K562 (cell line): ENCODE data around the gene AGRP. TPM values are rescaled to one million over a fixed set of nuclear protein-coding genes. Genes with fewer than 3 reads are reported as not detected.

Experiments used
- ATAC-seq: fragments of 200-7000 bp; cut with Tn5 transposase; 3 replicates; pipeline ENCODE4 v1.9.1; 2020; ENCODE audit warnings: moderate library complexity
- BruUV-seq: library from RNA; stranded (reverse); fragments of 400-500 nt; replicated peaks from 2 replicates; lab custom pipeline; 2021; lab: Mats Ljungman, UMichigan
- CTCF ChIA-PET: fragments of 300-600 bp; formaldehyde crosslinking; extraction: SDS; loops from one replicate; lab custom pipeline; 2021; ENCODE audit warnings: low intra/inter-chr PET ratio; lab: Yijun Ruan, JAX
- POLR2A ChIA-PET: fragments of 300-600, 350-650 bp; sonication (Branson Sonifier 250); formaldehyde crosslinking; extraction: SDS; loops from one replicate; lab custom pipeline; 2021; ENCODE audit warnings: antibody characterized with exemption, inconsistent platforms; lab: Yijun Ruan, JAX
- DNase-seq, 4 experiments: peaks; one replicate each; pipeline versions ENCODE4 v3.0.0 to v3.0.0-alpha.2; 2011 to 2018; ENCODE audit warnings: low spot score in 3 of 4, mixed read lengths in 3 of 4; ENCODE audit errors: extremely low read depth in 1 of 4
- FAIRE-seq: peaks from 2 replicates; lab custom pipeline; 2011; peaks lifted over from hg19 to GRCh38; lab: Jason Lieb, UNC
- H2AFZ ChIP-seq: 2 replicates; pipeline ENCODE4 v1.6.0; 2011; ENCODE audit warnings: low read depth, low read length, control low read depth, inconsistent platforms
- H3K27ac ChIP-seq: fragments of 200-600 bp; 3 replicates; pipeline ENCODE4 v1.8.0; 2011; ENCODE audit warnings: low read depth, mild to moderate bottlenecking, control low read depth, inconsistent platforms, low read length, moderate library complexity, mixed read lengths; ENCODE audit errors: extremely low read depth
- H3K27me3 ChIP-seq, 2 experiments: fragments of 300-600 bp in 1 of 2; 2 replicates in 1 of 2; 3 replicates in 1 of 2; pipeline versions ENCODE4 v1.6.0 to v1.8.0; 2011; ENCODE audit warnings: inconsistent platforms in 2 of 2, low read length in 2 of 2, mild to moderate bottlenecking in 1 of 2, mixed read lengths in 1 of 2, moderate library complexity in 1 of 2; ENCODE audit not compliant: control insufficient read depth in 2 of 2, insufficient read depth in 2 of 2
- H3K36me3 ChIP-seq: fragments of 300-600 bp; 3 replicates; pipeline ENCODE4 v1.8.0; 2011; ENCODE audit warnings: mild to moderate bottlenecking, low read length, inconsistent platforms; ENCODE audit not compliant: control insufficient read depth, insufficient read depth
- H3K4me1 ChIP-seq, 2 experiments: fragments of 200-600 bp in 1 of 2; replicated peaks in 1 of 2; 2 replicates in 1 of 2; 3 replicates in 1 of 2; pipeline versions ENCODE4 v1.5.1 to v1.8.0; 2011; ENCODE audit warnings: inconsistent platforms in 2 of 2, low read length in 2 of 2, mild to moderate bottlenecking in 1 of 2, mixed read lengths in 1 of 2, moderate library complexity in 1 of 2; ENCODE audit not compliant: control insufficient read depth in 2 of 2, insufficient read depth in 2 of 2
- H3K4me2 ChIP-seq: 2 replicates; pipeline ENCODE4 v1.6.1; 2011; ENCODE audit warnings: low read length, control low read depth, inconsistent platforms, mixed read lengths; ENCODE audit not compliant: insufficient read depth
- H3K4me3 ChIP-seq: fragments of 200-600 bp; sonication (generic), shearing (Covaris generic); 2 replicates; pipeline ENCODE4 v1.5.1; 2016; ENCODE audit warnings: control low read depth, inconsistent platforms
- H3K79me2 ChIP-seq: fragments of 200-600 bp; 3 replicates; pipeline ENCODE4 v1.8.0; 2011; ENCODE audit warnings: low read length, inconsistent platforms; ENCODE audit not compliant: control insufficient read depth, insufficient read depth
- H3K9ac ChIP-seq, 2 experiments: 2 replicates each; pipeline versions ENCODE4 v1.6.0 to v1.6.1; 2011; ENCODE audit warnings: low read depth in 2 of 2, low read length in 2 of 2, control low read depth in 1 of 2, inconsistent platforms in 1 of 2, mild to moderate bottlenecking in 1 of 2, mixed read lengths in 1 of 2; ENCODE audit not compliant: insufficient read depth in 1 of 2
- H3K9me1 ChIP-seq: one replicate; pipeline ENCODE4 v1.6.0; 2011; ENCODE audit warnings: inconsistent platforms, mild to moderate bottlenecking, low read length, moderate library complexity; ENCODE audit not compliant: control insufficient read depth, insufficient read depth
- H3K9me3 ChIP-seq: replicated peaks from 2 replicates; pipeline ENCODE4 v1.5.1; 2011; ENCODE audit warnings: low read depth, low read length, inconsistent platforms; ENCODE audit not compliant: control insufficient read depth, insufficient read depth
- H4K20me1 ChIP-seq: replicated peaks from 2 replicates; pipeline ENCODE4 v1.6.1; 2011; ENCODE audit warnings: low read length, inconsistent platforms, mixed read lengths; ENCODE audit not compliant: control insufficient read depth, insufficient read depth
- ARID2 ChIP-seq: fragments of 450-650 bp; IDR thresholded peaks from 2 replicates; pipeline ENCODE4 v1.6.1; 2017; ENCODE audit warnings: antibody characterized with exemption, mild to moderate bottlenecking
- BDP1 ChIP-seq: IDR thresholded peaks from 3 replicates; pipeline ENCODE4 v1.6.1; 2011; ENCODE audit not compliant: insufficient read length, insufficient read depth
- BHLHE40 ChIP-seq: IDR thresholded peaks from 2 replicates; pipeline ENCODE4 v1.6.1; 2011; ENCODE audit warnings: low read length, improper control_type of control experiment
- CEBPB ChIP-seq: fragments of 450-650 bp; IDR thresholded peaks from 2 replicates; pipeline ENCODE4 v1.6.1; 2016; ENCODE audit warnings: missing genetic modification characterization, missing compliant biosample characterization
- DPF2 ChIP-seq: fragments of 450-650 bp; IDR thresholded peaks from 2 replicates; pipeline ENCODE4 v1.6.1; 2016
- FOXJ2 ChIP-seq: fragments of 200-800 bp; sonication (Bioruptor generic); IDR thresholded peaks from 2 replicates; pipeline ENCODE4 v1.6.1; 2016; ENCODE audit warnings: missing genetic modification characterization, missing compliant biosample characterization
- GTF2F1 ChIP-seq: IDR thresholded peaks from 2 replicates; pipeline ENCODE4 v1.6.1; 2011; ENCODE audit warnings: low read depth, low read length, improper control_type of control experiment
- HDAC8 ChIP-seq: fragments of 450-650 bp; IDR thresholded peaks from 2 replicates; pipeline ENCODE4 v1.6.1; 2016; ENCODE audit warnings: mild to moderate bottlenecking, missing genetic modification characterization, moderate library complexity, missing compliant biosample characterization
- IFI16 ChIP-seq: fragments of 250-450 bp; sonication (Bioruptor Pico); IDR thresholded peaks from 2 replicates; pipeline ENCODE4 v2.1.2; 2022; ENCODE audit warnings: mild to moderate bottlenecking, inconsistent platforms
- KLF16 ChIP-seq: IDR thresholded peaks from 2 replicates; pipeline ENCODE4 v1.6.1; 2016; ENCODE audit warnings: antibody characterized with exemption
- RBM39 ChIP-seq: fragments of 200-400 bp; formaldehyde crosslinking; optimal IDR thresholded peaks from 2 replicates; pipeline ENCODE3; 2018; ENCODE audit warnings: low read depth, low read length
- ZBTB33 ChIP-seq: sonication (generic); formaldehyde crosslinking; IDR thresholded peaks from 2 replicates; pipeline ENCODE4 v1.8.1; 2023; ENCODE audit warnings: mild to moderate bottlenecking, missing genetic modification reagents
- ZNF165 ChIP-seq: fragments of 250-450 bp; sonication (Bioruptor Pico); IDR thresholded peaks from 2 replicates; pipeline ENCODE4 v1.4.0; 2020; ENCODE audit warnings: borderline replicate concordance
- WGBS: fragments of 100-300 bp; shearing (Covaris generic); methylation state at CpG from one replicate; pipeline ENCODE4 v1.1.6; 2016; ENCODE audit warnings: low coverage, mixed read lengths; ENCODE audit not compliant: insufficient coverage; ENCODE audit errors: missing lambda C conversion rate; 5-methylcytosine and 5-hydroxymethylcytosine counted together
- in situ Hi-C: fragments of 300-500 bp; cut with MboI; formaldehyde crosslinking; loops from 4 replicates; pipeline ENCODE4 v1.15.0; 2018; ENCODE audit warnings: inconsistent platforms, mixed read lengths
- intact Hi-C: fragments of 100-400 bp; cut with micrococcal nuclease; formaldehyde crosslinking; loops from 2 replicates; pipeline ENCODE4 v1.14.2; 2022
- polyA plus RNA-seq, 8 experiments: library from polyadenylated mRNA; depleted of rRNA in 4 of 8; stranded (reverse) in 5 of 8; unstranded in 3 of 8; fragments of >200 nt; fragmentation: Nextera tagmentation in 2 of 8; fragmentation: Illumina TruSeq in 1 of 8; extraction: Ambion mirVana in 2 of 8; extraction: Trizol in 1 of 8; gene quantifications; 2 replicates each; pipeline versions ENCODE4 v1.2.1 to v1.2.3, GENCODE V29; 2011 to 2014; ENCODE audit warnings: inconsistent platforms in 1 of 8, missing spikeins in 1 of 8
- total RNA-seq, 7 experiments: library from RNA; depleted of rRNA in 6 of 7; stranded (reverse); fragments of >200 nt in 6 of 7; fragmentation: Illumina TruSeq in 2 of 7; extraction: Trizol in 2 of 7; gene quantifications; 2 replicates each; pipeline versions ENCODE4 v1.2.1 to v1.2.3, GENCODE V29; 2011 to 2021; ENCODE audit warnings: low replicate concordance in 1 of 7
- TF ChIP-seq, protein P1 (sequence below): sonication (generic); formaldehyde crosslinking; IDR thresholded peaks from 2 replicates; pipeline ENCODE4 v1.8.1; 2023; ENCODE audit warnings: mild to moderate bottlenecking, missing genetic modification reagents
- TF ChIP-seq, protein P2 (sequence below): sonication (generic); formaldehyde crosslinking; IDR thresholded peaks from 2 replicates; pipeline ENCODE4 v1.8.0; 2023; ENCODE audit warnings: missing genetic modification reagents, mild to moderate bottlenecking, borderline replicate concordance

The AGRP gene
- total and polyA plus RNA-seq, 9 of the 15 experiments (the other 6 are each of a cell fraction or from before 2014, with no cell fraction given): not detected

DNA sequence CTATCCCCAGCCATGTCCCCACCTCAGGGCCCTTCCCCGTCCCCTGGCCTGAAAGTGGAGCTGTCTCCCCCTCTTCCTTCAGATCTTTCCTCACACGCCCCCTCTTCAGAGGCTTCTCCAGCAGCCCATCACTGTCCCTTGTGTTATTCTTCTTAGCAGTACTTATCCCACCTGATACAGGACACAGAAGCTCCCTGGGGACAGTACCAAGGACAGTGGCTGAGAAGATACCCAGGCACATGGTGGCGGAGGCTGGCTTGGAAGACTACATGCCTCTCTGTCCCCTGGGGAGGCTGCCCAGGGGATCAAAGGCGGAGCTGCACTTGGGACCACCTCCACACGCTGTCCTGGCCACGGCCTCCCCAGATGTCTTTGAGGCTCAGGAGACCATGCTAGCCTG, 28.5 kb downstream of the AGRP start:
- FAIRE-seq (no peak), ATAC-seq (no peak), DNase-seq (no peak)
- WGBS: 70% methylated on average over 5 of the region's 6 CpGs
- Histone ChIP-seq H3K27ac (no peak overlapping the region), H4K20me1 (peaks cover 15% of the 10 kb centered on the region), H3K9me3 (no peaks in the 10 kb centered on the region), H3K9me1 (peaks cover 10% of the 10 kb centered on the region), H3K27me3 (no peaks in the 10 kb centered on the region), H3K36me3 (peaks cover 39% of the 10 kb centered on the region; the same call in 1 of the 3 replicates), H3K79me2 (peaks cover 9% of the 10 kb centered on the region), H3K4me2 (no peak overlapping the region), H3K4me1 (peaks cover 7 to 25% of the 10 kb centered on the region in 2 experiments; a peak in 4 of 5 replicates), H3K9ac (peak overlapping the region in 1 of 2 experiments; percentile 26; a peak in 1 of 4 replicates), H2AFZ (no peak overlapping the region), H3K4me3 (no peak overlapping the region)
- POLR2A ChIA-PET: interaction anchor here (0.6 to 0.7 kb wide), 2 partner anchors 9 to 314 kb away, joined by 3 to 4 read pairs; no protein-coding TSS in a partner anchor
- CTCF ChIA-PET: no interaction called here
- in situ Hi-C loops: no loop called here
- intact Hi-C loops: no loop called here
- BruUV-seq: no TSS peak
- TF ChIP-seq BDP1 (no peak), IFI16 (CRISPR knock-in tag) (no peak), BHLHE40 (no peak), GTF2F1 (no peak), RBM39 (no peak), FOXJ2 (tag) (no peak), ARID2 (no peak), HDAC8 (tag) (no peak), KLF16 (no peak), ZNF165 (CRISPR knock-in tag) (no peak), ZBTB33 (CRISPR knock-in tag) (no peak), DPF2 (no peak), CEBPB (tag) (no peak)
- TF ChIP-seq, protein P1, sequence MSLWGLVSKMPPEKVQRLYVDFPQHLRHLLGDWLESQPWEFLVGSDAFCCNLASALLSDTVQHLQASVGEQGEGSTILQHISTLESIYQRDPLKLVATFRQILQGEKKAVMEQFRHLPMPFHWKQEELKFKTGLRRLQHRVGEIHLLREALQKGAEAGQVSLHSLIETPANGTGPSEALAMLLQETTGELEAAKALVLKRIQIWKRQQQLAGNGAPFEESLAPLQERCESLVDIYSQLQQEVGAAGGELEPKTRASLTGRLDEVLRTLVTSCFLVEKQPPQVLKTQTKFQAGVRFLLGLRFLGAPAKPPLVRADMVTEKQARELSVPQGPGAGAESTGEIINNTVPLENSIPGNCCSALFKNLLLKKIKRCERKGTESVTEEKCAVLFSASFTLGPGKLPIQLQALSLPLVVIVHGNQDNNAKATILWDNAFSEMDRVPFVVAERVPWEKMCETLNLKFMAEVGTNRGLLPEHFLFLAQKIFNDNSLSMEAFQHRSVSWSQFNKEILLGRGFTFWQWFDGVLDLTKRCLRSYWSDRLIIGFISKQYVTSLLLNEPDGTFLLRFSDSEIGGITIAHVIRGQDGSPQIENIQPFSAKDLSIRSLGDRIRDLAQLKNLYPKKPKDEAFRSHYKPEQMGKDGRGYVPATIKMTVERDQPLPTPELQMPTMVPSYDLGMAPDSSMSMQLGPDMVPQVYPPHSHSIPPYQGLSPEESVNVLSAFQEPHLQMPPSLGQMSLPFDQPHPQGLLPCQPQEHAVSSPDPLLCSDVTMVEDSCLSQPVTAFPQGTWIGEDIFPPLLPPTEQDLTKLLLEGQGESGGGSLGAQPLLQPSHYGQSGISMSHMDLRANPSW (CRISPR knock-in tag): no peak
- TF ChIP-seq, protein P2, sequence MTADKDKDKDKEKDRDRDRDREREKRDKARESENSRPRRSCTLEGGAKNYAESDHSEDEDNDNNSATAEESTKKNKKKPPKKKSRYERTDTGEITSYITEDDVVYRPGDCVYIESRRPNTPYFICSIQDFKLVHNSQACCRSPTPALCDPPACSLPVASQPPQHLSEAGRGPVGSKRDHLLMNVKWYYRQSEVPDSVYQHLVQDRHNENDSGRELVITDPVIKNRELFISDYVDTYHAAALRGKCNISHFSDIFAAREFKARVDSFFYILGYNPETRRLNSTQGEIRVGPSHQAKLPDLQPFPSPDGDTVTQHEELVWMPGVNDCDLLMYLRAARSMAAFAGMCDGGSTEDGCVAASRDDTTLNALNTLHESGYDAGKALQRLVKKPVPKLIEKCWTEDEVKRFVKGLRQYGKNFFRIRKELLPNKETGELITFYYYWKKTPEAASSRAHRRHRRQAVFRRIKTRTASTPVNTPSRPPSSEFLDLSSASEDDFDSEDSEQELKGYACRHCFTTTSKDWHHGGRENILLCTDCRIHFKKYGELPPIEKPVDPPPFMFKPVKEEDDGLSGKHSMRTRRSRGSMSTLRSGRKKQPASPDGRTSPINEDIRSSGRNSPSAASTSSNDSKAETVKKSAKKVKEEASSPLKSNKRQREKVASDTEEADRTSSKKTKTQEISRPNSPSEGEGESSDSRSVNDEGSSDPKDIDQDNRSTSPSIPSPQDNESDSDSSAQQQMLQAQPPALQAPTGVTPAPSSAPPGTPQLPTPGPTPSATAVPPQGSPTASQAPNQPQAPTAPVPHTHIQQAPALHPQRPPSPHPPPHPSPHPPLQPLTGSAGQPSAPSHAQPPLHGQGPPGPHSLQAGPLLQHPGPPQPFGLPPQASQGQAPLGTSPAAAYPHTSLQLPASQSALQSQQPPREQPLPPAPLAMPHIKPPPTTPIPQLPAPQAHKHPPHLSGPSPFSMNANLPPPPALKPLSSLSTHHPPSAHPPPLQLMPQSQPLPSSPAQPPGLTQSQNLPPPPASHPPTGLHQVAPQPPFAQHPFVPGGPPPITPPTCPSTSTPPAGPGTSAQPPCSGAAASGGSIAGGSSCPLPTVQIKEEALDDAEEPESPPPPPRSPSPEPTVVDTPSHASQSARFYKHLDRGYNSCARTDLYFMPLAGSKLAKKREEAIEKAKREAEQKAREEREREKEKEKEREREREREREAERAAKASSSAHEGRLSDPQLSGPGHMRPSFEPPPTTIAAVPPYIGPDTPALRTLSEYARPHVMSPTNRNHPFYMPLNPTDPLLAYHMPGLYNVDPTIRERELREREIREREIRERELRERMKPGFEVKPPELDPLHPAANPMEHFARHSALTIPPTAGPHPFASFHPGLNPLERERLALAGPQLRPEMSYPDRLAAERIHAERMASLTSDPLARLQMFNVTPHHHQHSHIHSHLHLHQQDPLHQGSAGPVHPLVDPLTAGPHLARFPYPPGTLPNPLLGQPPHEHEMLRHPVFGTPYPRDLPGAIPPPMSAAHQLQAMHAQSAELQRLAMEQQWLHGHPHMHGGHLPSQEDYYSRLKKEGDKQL: no peak
